Activated naive CD8-positive, alpha-beta T cell treated with anti-CD3 and anti-CD28 coated beads, Interleukin-2, amount 10 ng/mL, durations not matched to agents 7 days and 5 days (primary cell): ENCODE measurements around the gene PVR. TPM values are rescaled to one million over a fixed set of nuclear protein-coding genes. Genes with fewer than 3 reads are reported as not detected.
"Not testable (repeated sequence)": the region's sequence is repeated elsewhere in the genome, so short reads cannot be mapped to it uniquely, and the experiment has no call there.

Experiments used
- ATAC-seq: fragments of 150-1000 bp; cut with Tn5 transposase; one replicate; pipeline ENCODE4 v1.10.0; 2021; ENCODE audit warnings: low read depth, moderate library complexity
- POLR2A ChIA-PET: fragments of 350-600 bp; sonication (Branson Sonifier 250); formaldehyde crosslinking; loops from one replicate; lab custom pipeline; 2021; ENCODE audit warnings: antibody characterized with exemption; lab: Charles Lee
- DNase-seq: peaks from one replicate; pipeline ENCODE4 v3.0.0; 2021
- H3K27ac Mint-ChIP-seq: one replicate; pipeline ENCODE4 v1.8.0; 2022; ENCODE audit warnings: mild to moderate bottlenecking, mixed read lengths
- H3K27me3 Mint-ChIP-seq: one replicate; pipeline ENCODE4 v1.8.0; 2022; ENCODE audit warnings: mild to moderate bottlenecking, moderate library complexity, mixed read lengths
- H3K36me3 Mint-ChIP-seq: one replicate; pipeline ENCODE4 v1.8.0; 2021; ENCODE audit warnings: mild to moderate bottlenecking, mixed read lengths
- H3K4me1 Mint-ChIP-seq: one replicate; pipeline ENCODE4 v1.8.0; 2021; ENCODE audit warnings: mixed read lengths
- H3K4me3 Mint-ChIP-seq: one replicate; pipeline ENCODE4 v1.8.0; 2022; ENCODE audit warnings: mild to moderate bottlenecking, moderate library complexity, mixed read lengths
- H3K9me3 Mint-ChIP-seq: one replicate; pipeline ENCODE4 v1.8.0; 2021; ENCODE audit warnings: mixed read lengths
- total RNA-seq, 2 experiments: library from RNA; stranded (reverse); gene quantifications; one replicate each; pipeline ENCODE4 v1.2.3, GENCODE V29; 2021

The PVR gene
- total RNA-seq, 2 experiments from 2014 or later, result 3.5 to 4.2 TPM

DNA sequence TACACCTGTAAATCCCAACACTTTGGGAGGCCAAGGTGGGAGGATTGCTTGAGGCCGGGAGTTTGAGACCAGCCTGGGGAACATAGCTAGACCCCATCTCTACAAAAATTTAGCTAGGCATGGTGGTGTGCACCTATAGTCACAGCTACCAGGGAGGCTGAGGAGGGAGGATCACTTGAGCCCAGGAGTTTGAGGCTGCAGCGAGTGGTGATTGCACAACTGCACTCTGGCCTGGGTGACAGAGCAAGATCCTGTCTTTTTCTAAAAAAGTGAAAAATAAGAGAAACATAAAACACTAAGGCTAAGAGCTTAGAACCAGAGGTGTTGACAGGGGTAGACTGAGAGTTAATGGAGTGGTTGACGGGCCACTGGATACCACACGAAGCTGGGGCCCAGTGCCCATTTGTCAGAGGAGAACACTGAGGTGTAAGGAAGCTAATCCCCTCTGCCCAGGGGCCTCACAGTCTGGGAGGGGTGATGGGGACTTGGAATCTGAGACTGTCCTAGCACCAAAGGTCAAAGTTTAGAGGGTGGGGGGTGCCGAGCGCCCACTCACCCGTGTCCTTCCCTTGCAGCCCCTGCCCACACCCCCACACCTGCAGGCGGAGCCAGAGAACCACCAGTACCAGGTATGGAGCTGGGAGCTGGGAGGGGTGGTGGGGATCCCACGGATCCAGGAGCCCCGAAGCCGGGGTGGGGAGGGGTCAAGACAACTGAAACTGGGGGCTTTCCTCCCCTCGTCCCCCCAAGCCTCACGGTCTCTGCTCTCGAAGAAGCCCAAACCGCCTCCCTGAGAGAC is 38.5 kb downstream of the PVR start:
- H3K4me3 Mint-ChIP-seq, result no peak overlapping the region
- peaks cover 7% of the 10 kb centered on the region for H3K27me3 Mint-ChIP-seq
- no peaks in the 10 kb centered on the region for H3K9me3 Mint-ChIP-seq
- H3K4me1 Mint-ChIP-seq, result peaks cover 13% of the 10 kb centered on the region
- no peak for ATAC-seq
- H3K27ac Mint-ChIP-seq, result no peak overlapping the region
- no peaks in the 10 kb centered on the region for H3K36me3 Mint-ChIP-seq
- POLR2A ChIA-PET, result no interaction called here
- DNase-seq, result no peak

DNA sequence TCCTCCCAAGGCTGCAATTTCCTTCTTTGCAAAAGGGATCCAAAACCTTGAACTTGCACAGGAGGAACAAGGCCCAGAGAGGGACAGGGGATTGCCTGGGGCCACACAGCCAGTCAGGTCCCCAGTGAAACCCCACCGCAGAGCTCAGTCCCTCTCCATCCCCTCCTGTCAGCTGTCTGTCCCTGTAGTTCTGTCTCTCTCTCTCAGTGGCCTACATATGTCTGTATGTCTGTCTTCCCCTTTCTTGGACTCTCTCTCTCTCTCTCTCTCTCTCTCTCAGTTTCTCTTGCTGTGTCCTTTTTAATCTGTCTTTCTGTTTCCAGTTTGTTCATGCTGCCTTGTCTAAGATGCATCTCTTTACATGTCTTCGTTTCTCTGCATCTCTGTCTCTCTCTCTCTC is 39.1 kb downstream of the PVR start:
- POLR2A ChIA-PET, result no interaction called here
- Mint-ChIP-seq H3K9me3 (no peaks in the 10 kb centered on the region), H3K4me3 (no peak overlapping the region), H3K4me1 (peaks cover 13% of the 10 kb centered on the region), H3K27me3 (peaks cover 7% of the 10 kb centered on the region), H3K27ac (peak overlapping the region; percentile 19), H3K36me3 (no peaks in the 10 kb centered on the region)
- no peak for ATAC-seq
- no peak for DNase-seq

DNA sequence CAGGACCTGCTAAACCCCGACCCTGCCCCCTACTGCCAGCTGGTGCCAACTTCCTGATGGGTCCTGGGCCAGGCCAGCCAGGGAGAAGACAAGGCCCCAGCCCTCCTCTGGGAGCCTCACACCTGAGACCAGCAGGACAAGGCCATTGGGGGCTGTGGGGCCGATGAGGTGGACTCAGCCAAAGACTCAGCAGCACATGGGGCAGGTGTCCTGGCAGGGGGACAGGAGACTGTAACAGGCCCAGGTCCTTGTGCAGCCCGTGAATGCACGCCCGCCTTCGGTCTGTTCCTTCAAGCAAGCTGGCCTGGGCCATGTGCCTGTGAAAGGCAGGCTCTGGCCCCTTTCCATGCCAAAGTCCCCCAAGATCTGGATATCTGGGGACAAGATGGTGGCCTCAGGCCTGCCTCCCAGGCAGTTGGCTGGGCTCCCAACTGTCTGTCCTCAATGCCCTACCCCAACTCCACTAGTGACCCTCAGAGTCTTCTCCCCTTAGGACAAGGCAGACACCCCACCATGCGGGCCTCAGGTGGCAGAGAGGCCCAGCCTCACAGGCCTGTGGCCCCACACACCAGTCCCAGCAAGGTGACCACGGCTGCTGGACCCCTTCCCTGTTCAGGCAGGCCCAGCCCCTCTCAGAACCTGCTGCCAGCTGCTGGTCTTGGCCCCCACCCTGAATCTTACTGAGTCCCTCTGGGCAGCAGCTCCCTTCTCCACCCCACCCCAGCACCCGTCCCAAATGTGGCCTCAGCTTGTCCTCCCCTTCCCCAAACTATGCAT is 39.9 kb downstream of the PVR start:
- POLR2A ChIA-PET, result no interaction called here
- Mint-ChIP-seq H3K9me3 (no peaks in the 10 kb centered on the region), H3K27me3 (peaks cover 7% of the 10 kb centered on the region), H3K27ac (no peak overlapping the region), H3K36me3 (no peaks in the 10 kb centered on the region), H3K4me1 (peaks cover 13% of the 10 kb centered on the region), H3K4me3 (no peak overlapping the region)
- ATAC-seq, result no peak
- DNase-seq, result no peak

DNA sequence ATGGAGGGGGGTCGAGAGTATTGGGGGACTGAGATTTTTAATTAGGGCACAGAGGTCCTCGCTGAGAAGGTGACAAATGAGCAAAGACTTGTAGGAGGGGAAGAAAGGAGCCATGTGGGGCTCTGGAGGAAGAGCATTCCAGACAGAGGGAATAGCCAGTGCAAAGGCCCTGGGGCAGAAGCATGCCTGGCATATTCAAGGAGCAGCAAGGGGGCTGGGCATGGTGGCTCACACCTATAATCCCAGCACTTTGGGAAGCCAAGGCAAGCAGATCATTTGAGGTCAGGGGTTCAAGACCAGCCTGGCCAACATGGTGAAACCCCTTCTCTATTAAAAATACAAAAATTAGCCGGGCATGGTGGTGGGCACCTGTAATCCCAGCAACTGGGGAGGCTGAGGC is 40.7 kb downstream of the PVR start:
- ATAC-seq, H3K4me3 Mint-ChIP-seq, H3K9me3 Mint-ChIP-seq, H3K36me3 Mint-ChIP-seq, DNase-seq, POLR2A ChIA-PET, H3K27me3 Mint-ChIP-seq: not testable (repeated sequence)
- Mint-ChIP-seq H3K27ac (peak overlapping the region; percentile 26), H3K4me1 (peaks cover 18% of the 10 kb centered on the region)

DNA sequence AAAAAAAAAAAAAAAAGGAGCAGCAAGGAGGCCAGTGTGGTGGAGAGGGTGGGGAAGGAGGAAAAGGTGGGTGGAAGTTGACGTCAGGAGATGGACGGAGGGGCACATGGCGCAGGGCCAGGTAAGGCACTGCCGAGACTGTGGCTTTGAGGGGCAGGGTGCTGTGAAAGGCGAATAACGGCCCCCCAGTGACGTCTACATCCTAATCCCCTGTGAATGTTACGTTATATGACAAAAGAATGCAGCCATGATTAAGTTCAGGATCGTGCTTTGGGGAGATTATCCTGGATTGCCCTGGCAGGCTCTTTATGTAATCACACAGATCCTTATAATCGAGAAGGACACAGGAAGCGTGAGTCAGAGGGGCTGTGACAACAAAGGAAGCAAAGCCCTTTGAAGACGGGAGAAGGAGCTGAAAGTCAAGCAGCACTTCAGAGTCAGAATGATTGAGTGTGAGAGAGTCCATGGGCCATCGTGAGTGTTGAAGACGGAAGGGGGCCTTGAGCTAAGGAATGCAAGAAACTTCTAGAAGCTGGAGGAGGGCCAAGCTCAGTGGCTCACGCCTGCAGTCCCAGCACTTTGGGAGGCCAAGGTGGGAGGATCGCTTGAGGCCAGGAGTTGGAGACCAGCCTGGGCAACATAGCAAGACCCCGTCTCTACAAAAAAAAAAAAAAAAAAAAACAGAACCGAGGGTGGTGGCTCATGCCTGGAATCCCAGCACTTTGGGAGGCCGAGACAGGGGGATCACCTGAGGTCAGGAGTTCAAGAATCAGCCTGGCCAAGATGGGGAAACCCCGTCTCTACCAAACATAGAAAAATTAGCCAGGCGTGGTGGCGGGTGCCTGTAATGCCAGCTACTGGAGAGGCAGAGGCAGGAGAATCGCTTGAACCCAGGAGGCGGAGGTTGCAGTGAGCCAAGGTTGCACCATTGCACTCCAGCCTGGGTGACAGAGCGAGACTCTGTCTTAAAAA is 41.5 kb downstream of the PVR start:
- peak; percentile 74 for ATAC-seq

DNA sequence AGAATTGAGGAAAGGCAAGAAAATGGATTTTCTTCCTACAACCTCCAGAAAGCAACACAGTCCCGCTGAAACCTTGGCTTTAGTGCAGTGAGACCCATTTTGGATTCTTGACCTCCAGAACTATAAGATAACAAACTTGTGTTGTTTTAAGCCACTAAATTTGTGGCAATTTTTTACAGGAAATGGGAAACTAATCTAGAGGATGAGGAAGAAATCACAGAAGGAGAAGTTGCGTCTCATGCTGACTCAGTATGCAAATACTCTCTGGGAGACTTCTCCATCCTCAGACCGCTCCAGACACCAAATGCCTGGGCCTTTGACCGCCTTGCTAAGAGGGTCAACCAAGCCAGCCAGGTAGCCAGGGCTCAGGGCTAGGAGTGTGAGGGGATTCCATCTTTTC is 42.2 kb downstream of the PVR start:
- H3K4me1 Mint-ChIP-seq, result peaks cover 25% of the 10 kb centered on the region
- H3K4me3 Mint-ChIP-seq, result no peak overlapping the region
- peaks cover 11% of the 10 kb centered on the region for H3K27me3 Mint-ChIP-seq
- H3K36me3 Mint-ChIP-seq, result no peaks in the 10 kb centered on the region
- no peak overlapping the region for H3K27ac Mint-ChIP-seq
- POLR2A ChIA-PET, result no interaction called here
- ATAC-seq, result no peak
- H3K9me3 Mint-ChIP-seq, result no peaks in the 10 kb centered on the region
- no peak for DNase-seq

More for the DNA sequence above, 41.5 kb downstream of the PVR start:
- Mint-ChIP-seq H3K36me3 (no peaks in the 10 kb centered on the region), H3K27me3 (peaks cover 11% of the 10 kb centered on the region), H3K9me3 (no peaks in the 10 kb centered on the region), H3K4me3 (peak overlapping the region; percentile 43), H3K4me1 (peaks cover 25% of the 10 kb centered on the region), H3K27ac (peak overlapping the region; percentile 60)
- POLR2A ChIA-PET, result interaction anchor here (0.6 to 0.7 kb wide), 2 partner anchors 37 to 51 kb away, joined by 3 to 4 read pairs; no protein-coding TSS in a partner anchor
- DNase-seq, result no peak

DNA sequence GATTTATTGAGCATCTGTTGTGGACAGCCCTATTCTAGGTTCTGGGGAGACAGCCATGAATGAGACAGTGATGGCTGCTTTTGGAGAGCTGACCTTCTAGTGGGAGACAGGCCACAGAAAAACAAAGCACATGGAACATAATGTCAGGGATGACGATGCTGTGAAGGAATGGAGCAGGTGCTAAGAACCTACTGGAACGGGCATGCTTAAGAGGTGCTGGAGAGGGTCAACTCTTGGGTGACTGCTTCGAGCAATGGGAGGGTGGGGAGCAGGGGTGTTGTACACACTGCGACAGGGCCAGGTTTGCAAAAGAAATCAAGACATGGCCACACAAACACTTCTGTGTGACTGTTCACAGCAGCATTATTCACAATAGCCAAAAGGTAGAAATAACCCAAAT is 43.2 kb downstream of the PVR start:
- POLR2A ChIA-PET, result no interaction called here
- H3K27me3 Mint-ChIP-seq, result peaks cover 11% of the 10 kb centered on the region
- ATAC-seq (no peak), DNase-seq (no peak)
- peaks cover 27% of the 10 kb centered on the region for H3K4me1 Mint-ChIP-seq
- H3K9me3 Mint-ChIP-seq, result no peaks in the 10 kb centered on the region
- no peaks in the 10 kb centered on the region for H3K36me3 Mint-ChIP-seq
- no peak overlapping the region for H3K4me3 Mint-ChIP-seq
- no peak overlapping the region for H3K27ac Mint-ChIP-seq

DNA sequence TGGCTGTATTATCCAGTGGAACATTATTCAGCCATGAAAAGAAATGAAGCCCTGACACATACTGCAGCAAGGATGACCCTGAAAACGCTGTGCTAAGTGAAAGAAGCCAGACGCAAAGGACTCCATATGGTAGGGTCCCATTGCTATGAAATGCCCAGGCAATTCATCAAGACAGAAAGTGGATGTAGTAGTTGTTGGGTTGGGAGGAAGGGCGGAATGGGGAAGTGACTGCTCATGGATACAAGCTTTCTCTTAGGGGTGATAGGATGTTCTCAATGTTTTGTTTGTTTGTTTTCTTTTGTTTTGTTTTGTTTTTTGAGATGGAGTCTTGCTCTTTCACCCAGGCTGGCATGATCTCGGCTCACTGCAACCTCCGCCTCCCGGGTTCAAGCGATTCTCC is 44.2 kb downstream of the PVR start:
- Mint-ChIP-seq H3K4me1 (peaks cover 37% of the 10 kb centered on the region), H3K36me3 (no peaks in the 10 kb centered on the region), H3K27me3 (peaks cover 17% of the 10 kb centered on the region), H3K4me3 (no peak overlapping the region), H3K27ac (no peak overlapping the region), H3K9me3 (no peaks in the 10 kb centered on the region)
- ATAC-seq, result no peak
- POLR2A ChIA-PET, result no interaction called here
- DNase-seq, result no peak

DNA sequence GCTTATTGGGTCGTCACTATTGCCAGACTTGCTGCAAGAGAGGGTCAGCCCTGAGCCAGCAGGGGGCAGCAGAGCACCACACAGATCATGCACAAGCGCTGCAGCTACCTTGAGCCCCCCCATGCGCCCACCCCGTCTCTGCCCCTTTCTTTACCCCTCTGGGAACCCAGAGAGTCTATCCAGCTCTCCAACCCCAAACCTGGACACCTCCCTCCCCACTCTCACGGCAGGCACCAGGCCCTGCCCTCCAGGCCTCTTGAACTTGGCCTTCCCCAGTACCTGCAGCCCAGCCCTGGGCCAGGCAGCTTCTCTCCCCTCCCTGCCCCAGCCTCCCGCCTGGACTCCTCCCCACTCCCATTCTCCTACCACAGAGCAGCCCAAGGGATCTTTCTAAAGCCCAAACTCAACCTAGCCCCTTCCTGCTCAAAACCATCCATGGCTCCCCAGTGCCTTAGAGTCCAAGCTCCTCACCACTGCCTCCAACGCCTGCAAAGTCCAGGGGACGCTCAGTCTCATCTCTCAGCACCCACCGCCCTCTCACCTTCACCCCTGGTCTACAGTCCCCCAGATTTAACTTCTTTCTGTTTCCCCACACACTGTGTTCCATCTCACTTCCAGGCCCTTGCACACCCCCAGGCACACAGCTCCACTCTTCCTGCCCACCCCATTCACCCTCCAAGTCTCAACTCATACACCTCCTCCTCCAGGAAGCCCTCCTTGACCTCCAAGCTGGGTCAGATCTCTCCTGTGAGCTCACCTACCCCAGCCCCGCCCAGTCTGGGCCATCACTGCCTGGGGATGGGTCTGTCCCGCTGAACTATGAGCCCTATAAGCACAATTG is 45.8 kb downstream of the PVR start:
- DNase-seq (peak; percentile 85), ATAC-seq (peak; percentile 25)
- no peaks in the 10 kb centered on the region for H3K9me3 Mint-ChIP-seq
- POLR2A ChIA-PET, result interaction anchor here (0.6 to 1.2 kb wide), 2 partner anchors 82 to 138 kb away, joined by 3 to 5 read pairs; no protein-coding TSS in a partner anchor
- H3K36me3 Mint-ChIP-seq, result no peaks in the 10 kb centered on the region
- no peak overlapping the region for H3K4me3 Mint-ChIP-seq
- peaks cover 39% of the 10 kb centered on the region for H3K4me1 Mint-ChIP-seq
- H3K27ac Mint-ChIP-seq, result peak overlapping the region; percentile 61
- peaks cover 23% of the 10 kb centered on the region for H3K27me3 Mint-ChIP-seq

DNA sequence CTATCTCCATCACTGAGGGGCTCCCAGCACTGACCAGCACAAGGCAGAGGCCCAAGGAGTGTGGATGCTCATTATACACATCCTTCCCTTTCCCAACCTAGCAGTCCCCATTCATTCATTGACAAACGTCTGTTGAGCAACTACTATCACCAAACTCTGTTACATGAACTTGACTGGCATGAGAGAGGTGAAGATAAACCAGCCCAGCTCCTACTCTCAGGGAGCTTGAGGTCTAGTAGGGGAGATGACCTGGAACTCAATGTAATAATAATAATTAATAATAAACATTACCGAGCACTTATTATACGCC is 46.4 kb downstream of the PVR start:
- ATAC-seq (no peak), DNase-seq (no peak)
- Mint-ChIP-seq H3K36me3 (no peaks in the 10 kb centered on the region), H3K4me1 (peaks cover 35% of the 10 kb centered on the region), H3K27me3 (peaks cover 24% of the 10 kb centered on the region), H3K4me3 (no peak overlapping the region), H3K9me3 (no peaks in the 10 kb centered on the region), H3K27ac (no peak overlapping the region)
- POLR2A ChIA-PET, result interaction anchor here (1.0 to 1.9 kb wide), 3 partner anchors 32 to 81 kb away, joined by 3 to 5 read pairs (median 5); no protein-coding TSS in a partner anchor

DNA sequence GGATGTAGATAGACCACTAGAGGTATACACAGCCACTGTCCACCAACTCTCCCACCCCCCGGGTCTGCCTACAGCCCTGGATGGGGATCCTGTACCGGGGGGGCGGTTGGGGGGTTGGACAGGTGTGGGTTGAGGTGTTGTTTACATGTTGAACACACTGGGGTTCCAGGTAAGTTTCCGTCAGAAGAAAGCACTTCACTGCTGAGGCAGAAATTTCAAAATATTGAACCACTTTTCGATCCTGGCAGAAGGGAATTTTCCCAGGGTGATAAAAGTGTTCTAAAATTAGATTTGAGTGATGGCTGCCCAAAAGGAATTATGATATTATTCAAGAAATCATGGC is 48.6 kb downstream of the PVR start:
- peak overlapping the region; percentile 71 for H3K27ac Mint-ChIP-seq
- no peaks in the 10 kb centered on the region for H3K9me3 Mint-ChIP-seq
- no peaks in the 10 kb centered on the region for H3K36me3 Mint-ChIP-seq
- DNase-seq, result no peak
- peak overlapping the region; percentile 69 for H3K4me3 Mint-ChIP-seq
- peaks cover 27% of the 10 kb centered on the region for H3K27me3 Mint-ChIP-seq
- no peak for ATAC-seq
- POLR2A ChIA-PET, result interaction anchor here (1.8 kb wide), 1 partner anchor 31 kb away, joined by 4 read pairs; no protein-coding TSS in a partner anchor
- peaks cover 28% of the 10 kb centered on the region for H3K4me1 Mint-ChIP-seq

DNA sequence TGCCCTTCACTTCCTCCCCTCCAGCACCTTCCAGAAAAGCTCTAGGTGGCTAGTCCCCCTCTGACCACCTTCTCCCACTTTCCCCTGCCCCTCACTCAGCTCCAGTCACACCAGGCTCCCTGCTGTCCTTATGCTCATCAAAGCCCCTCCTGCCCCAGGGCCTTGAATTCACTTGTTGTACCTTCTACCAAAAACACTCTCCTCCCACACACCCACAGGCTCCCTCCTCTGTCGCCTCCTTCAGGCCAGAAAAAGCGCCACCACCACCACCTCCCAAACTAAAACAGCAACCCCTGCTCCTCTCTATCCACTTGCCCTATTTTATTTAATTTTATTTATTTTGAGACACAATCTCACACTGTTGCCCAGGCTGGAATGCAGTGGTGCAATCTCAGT is 50.5 kb downstream of the PVR start:
- ATAC-seq (no peak), DNase-seq (no peak)
- POLR2A ChIA-PET, result no interaction called here
- H3K27ac Mint-ChIP-seq, result no peak overlapping the region
- no peaks in the 10 kb centered on the region for H3K9me3 Mint-ChIP-seq
- H3K4me1 Mint-ChIP-seq, result peaks cover 25% of the 10 kb centered on the region
- H3K36me3 Mint-ChIP-seq, result no peaks in the 10 kb centered on the region
- H3K27me3 Mint-ChIP-seq, result peaks cover 31% of the 10 kb centered on the region
- H3K4me3 Mint-ChIP-seq, result no peak overlapping the region
